CD4-positive, alpha-beta T cell treated with Interferon alpha-2 for 1 hour (primary cell): ENCODE measurements around the gene EIF3I.

Source experiments
- DNase-seq, 2 donors: peaks; one replicate each; pipeline ENCODE4 v3.0.0-alpha.2; 2020 to 2022

The EIF3I gene

GRCh38 chr1:32266921-32267591 lies 44.8 kb downstream of the EIF3I start:
- peak in 1 of 2 donors; percentile 45 for DNase-seq

- DNase-seq = no peak
These were observed 47.5 kb downstream of the EIF3I start for GRCh38 chr1:32269744-32270143.

- peak; percentile 12 to 56 for DNase-seq
These were observed 50.6 kb downstream of the EIF3I start for GRCh38 chr1:32272557-32273390.

GRCh38 chr1:32273391-32274208 lies 51.4 kb downstream of the EIF3I start:
- DNase-seq = peak; percentile 69 to 83

GRCh38 chr1:32274646-32275340 lies 52.6 kb downstream of the EIF3I start:
- DNase-seq = no peak

GRCh38 chr1:32275424-32275823 lies 53.2 kb downstream of the EIF3I start:
- DNase-seq = no peak

GRCh38 chr1:32276032-32276782 lies 54.0 kb downstream of the EIF3I start:
- no peak for DNase-seq
